ENCODE results near the gene LIX1L.

Gene LIX1L

DNA sequence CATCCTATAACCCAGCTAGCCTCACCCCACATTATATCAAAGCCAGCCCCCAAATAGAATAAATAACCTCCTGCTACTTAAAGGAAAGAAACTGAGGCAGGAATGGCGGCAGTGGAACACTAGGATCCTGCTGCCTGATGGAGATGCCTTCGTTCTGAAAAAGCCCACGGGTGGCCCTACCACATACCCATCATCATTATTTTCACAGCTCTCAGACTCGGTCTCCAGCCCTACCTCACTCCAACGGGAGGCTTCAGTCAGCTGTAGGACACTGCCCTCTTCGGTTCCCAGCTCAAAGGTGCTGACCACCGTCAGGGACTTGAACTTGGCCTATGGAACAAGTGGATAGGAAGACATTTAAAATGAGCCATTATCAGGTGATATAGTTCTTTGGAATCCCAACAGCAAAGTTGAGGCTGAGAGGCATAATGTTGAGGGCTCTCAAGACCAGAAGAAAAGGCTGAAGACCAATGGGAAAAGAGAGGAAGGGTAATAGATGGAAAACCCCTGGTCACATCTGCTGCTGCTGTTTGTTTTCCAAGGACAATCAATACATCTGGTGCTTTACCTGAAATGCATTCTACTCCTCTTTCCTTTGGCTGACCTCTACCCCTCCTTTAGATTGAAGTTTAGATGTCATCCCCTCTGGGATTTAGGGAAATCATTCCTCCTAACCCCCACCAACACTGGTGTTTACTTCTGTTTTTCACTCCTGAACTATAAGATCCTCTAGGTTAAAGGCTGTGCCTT, 64.3 kb downstream of the LIX1L start:
- DNase-seq (ENCODE audit: low spot score) = no peak

DNA sequence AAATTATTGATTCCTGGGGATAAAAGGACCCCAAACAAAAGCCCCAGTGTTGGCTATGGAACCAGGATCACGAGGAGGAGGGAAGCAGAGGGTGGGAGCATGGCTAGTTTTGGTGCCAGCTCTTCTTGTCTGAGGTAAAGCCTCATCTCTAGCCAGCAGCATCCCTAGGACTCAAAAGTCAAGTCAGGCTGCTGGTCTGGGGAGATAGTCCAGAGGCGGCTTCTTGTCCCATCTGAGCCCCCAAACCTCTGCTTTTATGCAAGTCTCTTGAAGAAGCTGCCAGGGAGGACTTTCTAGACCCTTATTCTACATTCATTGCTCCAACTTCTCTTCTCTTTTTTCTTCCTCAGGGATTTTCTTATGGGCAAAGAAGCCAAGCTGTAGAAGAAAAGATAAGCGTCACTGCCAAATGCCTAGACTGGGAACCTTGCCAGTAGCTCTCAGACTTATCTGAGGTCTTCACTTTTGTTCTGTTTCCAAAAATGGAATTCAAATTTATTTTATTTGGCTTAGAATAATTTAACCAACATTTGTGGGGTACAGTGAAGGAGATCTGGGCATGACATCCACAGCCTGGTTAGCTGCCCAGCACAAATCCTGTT, 65.2 kb downstream of the LIX1L start:
- DNase-seq (ENCODE audit: low spot score) = no peak

DNA sequence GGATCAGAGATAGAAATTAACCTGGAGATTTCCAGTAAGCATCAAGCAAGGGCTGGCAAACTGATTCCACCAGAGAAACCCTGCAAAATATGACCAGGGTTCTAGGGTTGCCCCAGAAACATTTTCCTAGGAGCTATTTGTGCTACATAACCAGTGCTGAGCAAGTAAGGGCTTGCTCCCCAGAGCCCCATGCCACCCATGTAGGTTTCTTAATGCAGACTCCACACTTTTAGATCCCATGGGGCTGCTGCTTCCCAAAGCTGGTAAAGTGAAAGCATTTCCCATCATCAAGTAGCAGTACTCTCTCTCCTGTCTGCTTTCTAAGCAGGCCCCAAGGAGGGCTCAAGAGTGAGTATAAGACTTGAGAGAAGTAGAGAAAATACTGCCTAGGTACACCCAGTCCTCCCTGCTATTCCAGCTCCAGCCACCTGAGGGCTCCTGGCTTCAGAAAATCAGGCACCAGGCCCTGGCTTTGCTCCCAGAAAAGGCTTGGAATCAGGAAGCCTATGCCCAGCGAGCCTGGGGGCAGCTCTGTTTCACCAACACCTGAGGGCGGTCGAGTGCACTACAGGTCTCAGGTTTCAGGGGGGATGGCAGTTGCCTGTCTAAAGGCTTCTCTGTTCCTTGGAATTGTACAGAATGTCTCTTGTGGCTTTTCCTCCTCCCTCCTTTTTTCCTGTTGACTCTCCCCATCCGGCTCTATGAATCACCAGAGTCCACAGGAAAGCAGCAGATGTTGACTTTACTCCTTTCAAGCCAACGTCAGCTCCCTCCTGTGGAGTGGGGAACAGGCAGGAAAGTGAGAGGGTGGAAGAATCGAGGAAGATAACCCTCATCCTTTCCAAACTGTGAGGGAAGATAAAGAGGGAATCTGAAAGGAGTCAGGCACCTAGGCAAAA, 66.0 kb downstream of the LIX1L start:
- DNase-seq (ENCODE audit: low spot score) = peak; percentile 96

DNA sequence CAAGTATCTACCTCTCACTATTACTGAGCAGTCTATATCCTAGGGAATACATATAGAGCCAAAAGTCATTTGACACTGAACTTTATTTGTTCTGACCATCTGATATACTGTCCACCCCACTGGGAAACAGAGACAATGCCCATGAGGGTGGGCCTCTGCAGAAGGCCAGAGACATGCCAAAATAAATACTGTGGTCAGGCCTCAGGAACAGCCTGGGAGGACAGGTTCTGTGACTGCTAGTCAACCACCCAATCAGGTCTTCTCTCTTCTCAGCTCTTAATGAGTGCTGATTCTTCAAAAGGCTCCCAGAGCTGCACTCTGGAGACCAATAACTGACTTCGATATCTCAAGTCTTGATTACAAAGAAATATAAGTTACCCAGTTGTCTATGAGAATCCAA, 66.7 kb downstream of the LIX1L start:
- DNase-seq (ENCODE audit: low spot score) = no peak

DNA sequence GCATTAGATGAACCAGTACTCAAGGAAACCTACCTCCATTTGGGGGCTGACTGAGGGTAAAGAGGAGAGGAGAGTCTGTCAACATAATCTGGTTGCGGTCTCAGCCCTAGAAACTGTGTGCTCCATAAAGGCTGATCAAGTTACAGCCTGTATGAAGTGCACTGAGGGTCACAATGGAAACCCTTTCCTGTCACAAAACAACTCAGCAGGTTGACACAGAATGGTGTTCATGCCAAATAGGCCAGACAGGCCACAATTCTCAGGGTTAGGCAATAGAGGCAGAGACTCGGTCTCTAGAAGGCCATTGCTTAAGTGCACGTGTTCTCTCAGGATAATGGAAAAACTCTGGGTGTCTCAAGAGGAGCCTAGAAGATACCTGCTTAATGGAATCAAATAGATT, 68.1 kb downstream of the LIX1L start:
- no peak for DNase-seq (ENCODE audit: low spot score)

DNA sequence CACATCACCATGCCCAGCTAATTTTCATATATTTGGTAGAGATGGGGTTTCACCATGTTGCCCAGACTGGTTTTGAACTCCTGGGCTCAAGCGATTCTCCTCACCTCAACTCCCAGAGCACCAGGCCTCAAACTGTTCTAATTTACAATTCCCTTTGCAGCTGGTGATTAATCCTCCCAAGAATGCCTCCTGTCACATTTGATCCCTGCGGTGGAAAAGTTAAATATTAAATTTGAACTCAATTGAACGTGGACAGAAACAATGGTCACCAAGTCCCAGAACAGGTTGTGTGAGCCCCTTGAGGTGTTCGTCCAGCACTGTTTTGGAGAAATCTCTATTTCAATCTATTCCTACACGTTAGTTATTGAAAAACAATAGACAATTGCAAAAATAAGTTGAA, 70.2 kb downstream of the LIX1L start:
- no peak for DNase-seq (ENCODE audit: low spot score)

DNA sequence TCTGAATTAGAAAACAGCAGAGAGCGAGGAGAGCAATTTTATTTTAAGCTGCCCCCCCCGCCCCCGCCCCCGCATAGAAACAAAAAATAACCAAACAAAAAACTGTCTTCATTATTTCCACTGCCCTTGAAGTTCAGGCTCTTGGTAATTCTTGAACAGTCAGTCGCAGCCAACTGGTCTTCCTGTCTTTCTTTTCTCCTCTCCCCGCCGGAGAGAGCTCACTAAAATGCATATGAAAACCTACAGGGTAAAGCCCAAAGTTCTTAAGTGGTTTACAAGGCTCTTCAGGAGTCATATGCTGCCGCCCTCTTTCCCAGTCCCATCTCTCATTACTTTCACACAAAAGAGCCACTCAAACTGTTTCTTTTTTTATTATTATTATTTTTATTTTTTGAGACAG, 71.0 kb downstream of the LIX1L start:
- no peak for DNase-seq (ENCODE audit: low spot score)

DNA sequence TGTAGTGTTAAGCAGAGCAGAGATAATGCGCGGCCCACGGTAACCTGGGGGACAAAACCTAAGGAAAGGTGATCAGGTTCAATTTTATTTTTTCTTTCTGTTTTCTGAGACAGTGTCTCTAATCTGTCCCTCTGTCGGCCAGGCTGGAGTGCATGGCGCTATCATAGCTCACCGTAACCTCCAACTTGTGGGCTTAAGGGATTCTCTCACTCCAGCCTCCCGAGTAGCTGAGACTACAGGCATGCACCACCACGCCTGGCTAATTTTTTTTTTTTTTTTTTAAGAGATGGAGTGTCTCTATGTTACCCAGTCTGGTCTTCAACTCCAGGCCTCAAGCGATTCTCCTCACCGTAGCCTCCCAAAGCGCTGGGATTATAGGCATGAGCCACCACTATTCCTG, 71.4 kb downstream of the LIX1L start:
- DNase-seq (ENCODE audit: low spot score) = no peak

DNA sequence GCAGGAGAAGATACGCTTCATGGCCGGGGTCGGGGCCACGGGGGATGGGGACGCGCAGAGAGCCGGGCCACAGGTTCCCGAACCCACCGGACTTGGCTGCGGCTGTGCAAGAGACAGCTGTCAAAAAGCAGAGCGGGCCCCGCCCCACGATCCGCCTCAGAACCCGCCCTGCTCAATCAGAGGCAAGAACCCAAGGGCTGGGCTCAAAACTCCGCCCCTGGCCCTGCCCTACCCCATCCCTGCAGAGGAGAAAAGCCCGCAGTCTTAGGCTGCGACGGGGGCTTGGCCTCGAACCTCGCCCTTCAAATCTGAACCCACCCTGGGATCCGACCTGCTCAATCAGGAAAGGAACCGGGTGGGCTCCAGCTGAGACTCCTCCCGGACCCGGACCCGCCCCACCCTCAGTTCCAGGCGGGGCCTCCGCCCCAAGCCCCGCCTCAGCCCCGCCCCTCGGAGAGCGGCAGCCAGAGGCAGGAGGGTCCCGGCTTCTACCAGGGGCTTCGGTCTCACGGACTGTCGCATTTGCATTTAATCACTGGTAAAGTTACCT, 72.0 kb downstream of the LIX1L start, which contains the start of gene ANKRD35:
ANKRD35 (minus strand) TSS at position 129 of the 550 bp plus-strand sequence; CDS start at position 21, 108 bp downstream.
- DNase-seq (ENCODE audit: low spot score) = peak; percentile 94

DNA sequence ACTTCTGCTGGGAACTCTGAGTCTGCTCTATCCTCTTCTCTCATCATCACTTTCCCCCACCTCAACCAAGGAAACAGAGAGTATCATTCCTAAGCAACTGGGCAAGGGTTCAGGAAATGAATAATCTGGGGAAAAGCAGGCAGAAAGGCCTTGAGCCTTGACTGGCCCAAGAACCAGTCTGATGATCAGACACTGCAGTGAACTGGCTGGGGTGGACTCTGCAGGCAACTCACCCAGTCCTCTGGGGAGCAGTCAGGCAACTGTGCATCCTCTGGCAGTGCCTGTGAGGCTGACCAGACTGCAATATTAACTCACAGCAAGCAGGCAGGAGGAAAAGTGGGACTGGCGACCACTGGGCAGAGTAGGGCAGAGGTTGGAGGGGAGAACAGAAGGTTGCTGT, 73.1 kb downstream of the LIX1L start:
- peak; percentile 73 for DNase-seq (ENCODE audit: low spot score)
